GM19455 (cell line): ENCODE data around the gene VWA1.
"Not testable (repeated sequence)": the region's sequence is repeated elsewhere in the genome, so short reads cannot be mapped to it uniquely, and the experiment has no call there.

Source experiments
- ATAC-seq: cut with Tn5 transposase; IDR thresholded peaks from one replicate; pipeline ENCODE4 v1.9.1; 2021; ENCODE audit not compliant: unreplicated experiment

The VWA1 gene

DNA sequence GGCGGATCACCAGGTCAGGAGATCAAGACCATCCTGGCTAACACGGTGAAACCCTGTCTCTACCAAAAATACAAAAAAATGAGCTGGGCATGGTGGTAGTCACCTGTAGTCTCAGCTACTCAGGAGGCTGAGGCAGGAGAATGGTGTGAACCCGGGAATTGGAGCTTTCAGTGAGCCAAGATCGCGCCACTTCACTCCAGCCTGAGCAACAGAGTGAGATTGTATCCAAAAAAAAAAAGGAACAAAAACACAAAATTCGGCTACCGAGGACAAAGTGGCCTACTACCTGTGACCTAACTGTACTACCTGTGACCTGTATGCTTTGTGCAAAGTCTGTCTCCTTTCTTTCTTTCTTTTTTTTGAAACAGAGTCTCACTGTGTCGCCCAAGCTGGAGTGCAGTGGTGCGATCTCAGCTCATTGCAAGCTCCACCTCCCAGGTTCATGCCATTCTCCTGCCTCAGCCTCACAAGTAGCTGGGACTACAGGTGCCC lies 32.5 kb upstream of the VWA1 start:
- not testable (repeated sequence) for ATAC-seq

DNA sequence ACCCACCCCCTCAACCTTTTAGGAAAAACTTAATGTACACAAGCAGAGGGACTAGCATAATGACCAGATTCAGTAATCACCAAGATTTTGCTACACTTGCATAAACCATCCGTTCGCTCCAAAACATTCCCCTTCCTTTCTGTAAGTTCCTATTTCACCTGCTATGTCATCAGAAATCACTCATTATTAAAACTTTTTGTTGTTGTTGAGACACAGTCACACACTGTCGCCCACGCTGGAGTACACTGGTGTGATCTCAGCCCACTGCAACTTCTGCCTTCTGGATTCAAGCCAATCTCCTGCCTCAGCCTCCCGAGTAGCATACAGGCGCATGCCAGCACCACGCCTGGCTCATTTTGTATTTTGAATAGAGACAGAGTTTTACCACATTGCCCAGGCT lies 31.8 kb upstream of the VWA1 start:
- no peak for ATAC-seq

DNA sequence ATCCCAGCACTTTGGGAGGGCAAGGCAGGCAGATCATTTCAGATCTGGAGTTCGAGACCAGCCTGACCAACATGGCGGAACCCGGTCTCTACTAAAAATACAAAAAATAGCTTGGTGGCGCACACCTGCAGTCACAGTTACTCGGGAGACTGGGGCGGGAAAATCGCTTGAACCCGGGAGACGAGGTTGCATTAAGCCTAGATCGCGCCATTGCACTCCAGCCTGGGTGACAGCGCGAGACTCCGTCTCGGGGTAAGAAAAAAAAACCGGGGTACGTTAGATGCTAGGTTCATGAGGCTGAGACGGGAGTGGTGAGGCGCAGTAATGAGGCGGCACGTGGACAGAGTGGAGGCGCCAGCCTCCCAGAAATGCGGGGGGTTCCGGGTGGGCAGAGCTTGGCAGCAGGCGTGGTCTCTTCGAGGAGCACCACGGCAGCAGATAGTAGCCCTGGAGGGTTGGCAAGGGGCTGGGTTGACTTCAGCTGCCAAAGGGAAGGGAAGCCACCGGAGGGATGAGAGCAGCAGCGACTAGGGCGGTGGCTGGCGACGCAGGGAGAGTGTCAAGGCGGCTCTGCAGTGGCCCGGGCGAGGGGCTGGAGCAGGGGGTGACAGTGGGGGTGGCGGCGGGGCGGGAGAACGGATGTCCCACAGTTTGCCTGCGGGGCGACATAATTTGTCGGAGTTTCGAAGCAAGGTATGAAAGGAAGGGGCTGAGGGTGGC lies 29.2 kb upstream of the VWA1 start:
- ATAC-seq, result no peak

DNA sequence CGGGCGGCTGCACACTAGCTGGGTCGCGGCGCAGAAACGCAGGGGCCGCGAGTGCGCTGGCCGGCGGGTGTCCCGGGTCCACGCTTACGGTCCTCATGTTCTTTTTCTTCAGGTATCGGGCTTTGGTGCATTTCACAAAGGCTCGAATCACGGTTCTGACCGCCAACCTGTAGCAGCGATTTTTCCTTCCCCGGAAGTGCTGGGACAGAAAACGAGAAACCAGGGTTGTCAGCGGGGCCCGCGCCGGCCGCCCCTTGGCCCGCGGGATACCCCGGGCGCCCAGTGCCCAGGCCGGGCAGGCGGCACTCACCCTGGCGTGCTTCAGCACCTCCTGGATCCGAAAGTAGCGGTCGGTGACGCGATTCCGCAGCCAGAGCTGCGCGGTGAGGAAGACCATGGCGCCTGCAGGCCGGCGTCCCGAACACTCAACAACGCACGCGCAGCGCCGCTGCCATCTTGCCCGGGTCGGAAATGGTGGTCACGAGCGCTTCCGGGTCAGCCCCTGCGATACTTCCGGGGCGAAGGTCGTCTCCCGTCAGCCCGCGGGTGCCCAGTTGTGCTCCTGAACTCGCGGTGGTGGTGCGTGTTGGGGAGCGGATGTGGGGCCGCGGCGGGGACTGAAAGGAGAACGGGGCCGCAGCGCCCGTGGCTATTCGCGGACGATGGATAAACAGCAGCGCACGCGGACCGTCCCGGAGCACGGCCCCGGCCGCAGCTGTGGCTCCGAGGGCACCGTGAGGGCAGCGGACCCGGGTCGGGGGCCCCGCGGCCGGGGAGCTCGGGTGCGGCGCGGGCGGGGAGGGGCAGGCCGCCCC lies 28.5 kb upstream of the VWA1 start, which contains the start of gene MRPL20:
MRPL20 (minus strand) TSS at position 473 of the 815 bp plus-strand sequence; CDS start at position 397, 76 bp downstream.
- ATAC-seq, result peak; percentile 93

DNA sequence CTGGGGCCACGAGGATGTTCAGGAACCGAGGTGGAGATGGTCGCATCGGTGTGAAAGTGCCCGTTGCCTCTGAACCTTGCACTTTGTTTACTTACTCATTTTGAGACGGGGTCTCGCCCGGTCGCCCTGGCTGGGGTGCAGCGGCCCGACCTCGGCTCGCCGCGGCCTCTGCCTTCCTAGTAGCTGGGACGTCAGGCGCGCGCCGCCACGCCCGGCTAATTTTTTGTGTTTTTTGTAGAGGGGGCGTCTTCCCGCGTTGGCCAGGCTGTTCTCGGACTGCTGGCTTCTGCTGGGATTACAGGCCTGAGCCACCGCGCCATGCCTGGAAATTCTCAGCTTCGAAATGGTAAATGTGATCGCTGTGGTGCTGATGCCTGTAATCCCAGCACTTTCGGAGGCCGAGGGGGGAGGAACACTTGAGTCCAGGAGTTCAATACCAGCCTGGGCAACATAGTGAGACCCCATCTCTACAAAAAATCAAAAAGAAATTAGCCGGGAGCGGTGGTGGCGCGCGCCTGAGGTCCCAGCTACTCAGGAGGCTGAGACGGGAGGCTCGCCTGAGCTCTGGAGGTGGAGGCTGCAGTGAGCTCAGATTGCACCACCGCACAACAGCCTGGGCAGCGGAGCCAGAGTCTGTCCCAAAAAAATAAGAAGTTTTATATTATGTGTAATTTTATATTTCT lies 27.7 kb upstream of the VWA1 start:
- no peak for ATAC-seq

DNA sequence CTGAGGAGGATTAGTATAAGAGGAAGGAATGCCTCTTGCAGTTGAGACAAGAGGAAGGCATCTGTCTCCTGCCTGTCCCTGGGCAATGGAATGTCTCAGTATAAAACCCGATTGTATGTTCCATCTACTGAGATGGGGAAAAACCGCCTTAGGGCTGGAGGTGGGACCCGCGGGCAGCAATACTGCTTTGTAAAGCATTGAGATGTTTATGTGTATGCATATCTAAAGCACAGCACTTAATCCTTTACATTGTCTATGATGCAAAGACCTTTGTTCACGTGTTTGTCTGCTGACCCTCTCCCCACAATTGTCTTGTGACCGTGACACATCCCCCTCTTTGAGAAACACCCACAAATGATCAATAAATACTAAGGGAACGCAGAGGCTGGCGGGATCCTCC lies 25.3 kb upstream of the VWA1 start:
- ATAC-seq, result not testable (repeated sequence)

DNA sequence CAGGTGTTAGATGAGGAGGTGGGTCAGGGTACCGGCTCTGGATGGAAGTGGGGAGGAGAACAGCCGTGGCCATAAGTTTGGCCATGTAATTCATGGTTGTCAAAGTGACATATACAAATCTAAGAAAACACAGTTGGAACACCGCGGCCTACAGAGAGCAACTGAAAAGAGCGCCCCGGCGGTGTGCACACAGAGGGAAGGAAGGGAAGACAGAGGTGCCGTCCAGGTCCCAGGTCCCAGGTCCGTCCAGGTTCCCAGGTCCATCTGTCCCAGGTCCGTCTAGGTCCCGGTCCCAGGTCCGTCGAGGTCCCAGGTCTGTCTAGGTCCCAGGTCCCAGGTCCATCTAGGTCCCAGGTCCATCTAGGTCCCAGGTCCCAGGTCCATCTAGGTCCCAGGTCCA lies 23.9 kb upstream of the VWA1 start:
- ATAC-seq, result no peak

DNA sequence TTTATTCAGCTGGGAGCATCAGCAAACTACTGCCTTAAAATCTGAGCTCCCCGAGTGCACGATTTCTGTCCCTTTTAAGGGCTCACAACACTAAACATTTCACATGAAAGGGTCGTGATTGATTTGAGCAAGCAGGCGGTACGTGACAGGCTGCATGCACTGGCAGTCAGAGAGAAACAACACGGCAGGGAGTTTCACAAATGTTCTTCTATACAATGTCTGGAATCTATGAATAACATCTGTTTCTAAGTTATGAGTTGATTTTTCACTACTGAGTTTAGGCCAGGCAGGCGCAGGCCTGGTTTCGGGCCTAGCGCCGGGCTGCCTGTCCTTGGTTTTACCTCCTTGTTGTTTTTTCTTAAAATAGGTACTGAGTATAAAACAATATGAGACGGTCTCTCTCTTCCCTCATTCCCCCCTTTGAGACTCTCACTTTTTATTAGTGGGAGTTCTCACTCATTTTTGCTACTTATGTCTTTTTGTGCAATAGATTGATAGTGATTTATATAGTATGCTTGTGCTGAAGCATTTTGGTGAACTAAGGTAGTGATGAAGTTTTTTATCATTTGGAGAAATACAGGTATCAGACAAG lies 23.1 kb upstream of the VWA1 start:
- ATAC-seq, result not testable (repeated sequence)

DNA sequence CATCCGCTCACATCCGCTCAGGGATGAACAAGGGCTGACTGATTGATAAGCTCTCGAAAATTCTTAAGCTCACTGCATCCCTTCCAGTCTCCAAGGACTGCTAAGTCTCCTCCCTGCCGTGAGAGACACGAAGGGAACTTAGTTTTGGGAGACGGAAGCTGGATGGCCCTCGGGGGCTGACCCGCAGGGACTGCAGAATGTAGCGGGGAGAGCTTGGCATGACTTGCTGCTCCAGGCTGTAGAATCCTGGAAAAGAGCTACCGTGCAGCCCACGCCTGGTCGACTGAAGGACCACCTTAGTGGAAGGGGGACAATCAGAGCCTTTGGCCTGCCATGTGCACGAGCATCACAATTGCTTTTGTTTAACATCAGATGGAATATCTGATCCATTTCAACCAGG lies 19.7 kb upstream of the VWA1 start:
- ATAC-seq, result no peak

DNA sequence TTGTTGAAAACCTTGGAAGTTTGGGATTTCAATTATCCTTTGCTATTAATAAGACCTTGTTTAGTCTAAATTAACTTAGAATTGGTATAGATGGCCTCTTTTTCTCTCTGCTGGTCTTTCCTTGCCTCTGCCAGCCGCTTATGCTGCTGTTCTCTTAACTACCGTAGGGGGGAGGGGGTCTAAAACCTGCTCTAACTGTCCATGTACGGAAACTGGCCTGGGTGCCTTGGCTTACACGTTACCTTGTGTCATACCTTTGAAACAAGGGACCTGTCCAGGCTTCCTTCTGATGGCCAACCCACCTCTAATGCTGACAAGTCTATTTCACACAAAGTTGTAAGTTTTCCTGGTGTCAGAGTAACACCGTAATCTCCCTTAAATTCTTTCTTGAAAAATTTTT lies 18.1 kb upstream of the VWA1 start:
- not testable (repeated sequence) for ATAC-seq

DNA sequence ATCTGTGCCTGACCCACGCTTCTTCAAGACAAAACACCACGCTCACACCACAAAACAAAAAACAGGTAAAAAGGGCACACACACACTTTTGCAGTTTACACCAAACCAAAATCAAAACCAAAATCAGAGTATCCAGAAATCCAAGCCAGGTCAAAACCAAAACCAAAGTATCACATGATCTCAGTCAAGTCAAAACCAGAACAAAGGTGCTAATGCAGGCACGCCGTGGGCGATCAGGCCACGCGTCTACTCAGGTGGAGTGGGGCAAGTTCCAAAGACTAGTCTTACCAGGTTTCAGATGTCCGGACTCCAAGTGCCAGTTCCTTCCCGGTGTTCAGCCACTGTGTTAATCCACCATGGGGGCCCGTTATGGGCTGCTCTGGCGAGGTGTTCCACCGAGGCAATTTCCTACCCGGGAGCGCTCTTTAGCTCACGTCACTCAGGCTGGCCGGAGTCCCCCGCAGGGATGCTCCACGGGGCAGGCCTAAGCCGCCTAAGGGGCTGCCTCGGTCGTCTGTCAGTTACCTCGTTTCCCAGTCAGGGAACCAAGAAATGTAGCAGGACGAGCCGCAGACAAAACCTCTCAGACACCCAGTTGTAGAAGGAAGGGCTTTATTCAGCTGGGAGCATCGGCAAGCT lies 17.5 kb upstream of the VWA1 start:
- ATAC-seq, result not testable (repeated sequence)

DNA sequence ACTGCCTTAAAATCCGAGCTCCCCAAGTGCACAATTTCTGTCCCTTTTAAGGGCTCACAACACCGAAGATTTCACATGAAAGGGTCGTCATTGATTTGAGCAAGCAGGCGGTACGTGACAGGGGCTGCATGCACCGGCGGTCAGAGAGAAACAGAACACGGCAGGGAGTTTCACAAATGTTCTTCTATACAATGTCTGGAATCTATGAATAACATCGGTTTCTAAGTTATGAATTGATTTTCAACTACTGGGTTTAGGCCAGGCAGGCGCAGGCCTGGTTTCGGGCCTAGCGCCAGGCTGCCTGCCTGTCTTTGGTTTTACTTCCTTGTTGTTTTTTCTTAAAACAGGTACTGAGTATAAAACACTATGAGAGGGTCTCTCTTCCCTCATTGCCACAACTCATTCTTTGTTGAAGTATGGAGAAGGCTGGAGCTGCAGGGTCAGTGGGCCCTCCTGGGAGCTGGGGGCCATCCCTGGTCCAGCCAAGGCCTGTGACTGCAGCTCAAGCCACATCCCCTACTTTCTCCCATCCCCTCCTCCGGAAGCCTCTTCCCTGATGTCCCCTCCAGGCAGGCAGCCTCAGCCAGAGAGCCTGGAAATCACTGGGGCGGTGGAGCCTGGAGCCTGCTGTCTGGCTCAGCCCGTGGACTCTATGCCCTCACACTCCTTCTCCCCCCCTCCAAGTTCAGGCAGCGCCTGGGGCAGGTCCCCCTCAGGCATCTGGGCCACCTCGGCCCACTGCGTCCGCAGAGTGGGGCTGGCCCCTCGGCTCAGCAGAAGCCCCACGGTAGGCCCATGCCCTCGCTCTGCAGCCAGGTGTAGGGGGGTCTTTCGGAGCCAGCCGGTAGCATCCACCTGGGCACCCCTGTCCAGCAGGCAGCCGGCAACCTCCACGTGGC lies 16.8 kb upstream of the VWA1 start:
- no peak for ATAC-seq

DNA sequence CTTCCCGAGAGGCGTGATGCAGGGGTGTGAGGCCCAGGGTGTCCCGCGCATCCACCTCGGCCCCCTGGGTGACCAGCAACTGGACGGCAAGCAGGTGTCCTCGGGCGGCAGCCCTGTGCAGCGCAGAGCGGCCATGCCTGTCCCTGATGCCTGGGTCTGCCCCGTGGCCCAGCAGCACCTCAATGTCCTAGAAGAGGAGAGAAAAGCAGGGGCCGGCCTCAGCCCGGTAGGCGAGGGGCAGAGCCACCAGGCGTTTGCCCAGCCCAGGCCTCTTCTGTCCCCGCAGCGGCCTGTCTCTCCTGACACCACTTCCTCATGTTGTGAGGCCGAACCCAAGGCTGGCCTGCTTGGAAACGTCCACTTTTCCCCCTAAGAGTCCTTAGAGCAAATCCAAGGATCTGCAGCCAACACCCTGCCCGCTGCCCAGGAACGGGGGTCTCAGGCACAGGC lies 16.1 kb upstream of the VWA1 start:
- ATAC-seq, result no peak

DNA sequence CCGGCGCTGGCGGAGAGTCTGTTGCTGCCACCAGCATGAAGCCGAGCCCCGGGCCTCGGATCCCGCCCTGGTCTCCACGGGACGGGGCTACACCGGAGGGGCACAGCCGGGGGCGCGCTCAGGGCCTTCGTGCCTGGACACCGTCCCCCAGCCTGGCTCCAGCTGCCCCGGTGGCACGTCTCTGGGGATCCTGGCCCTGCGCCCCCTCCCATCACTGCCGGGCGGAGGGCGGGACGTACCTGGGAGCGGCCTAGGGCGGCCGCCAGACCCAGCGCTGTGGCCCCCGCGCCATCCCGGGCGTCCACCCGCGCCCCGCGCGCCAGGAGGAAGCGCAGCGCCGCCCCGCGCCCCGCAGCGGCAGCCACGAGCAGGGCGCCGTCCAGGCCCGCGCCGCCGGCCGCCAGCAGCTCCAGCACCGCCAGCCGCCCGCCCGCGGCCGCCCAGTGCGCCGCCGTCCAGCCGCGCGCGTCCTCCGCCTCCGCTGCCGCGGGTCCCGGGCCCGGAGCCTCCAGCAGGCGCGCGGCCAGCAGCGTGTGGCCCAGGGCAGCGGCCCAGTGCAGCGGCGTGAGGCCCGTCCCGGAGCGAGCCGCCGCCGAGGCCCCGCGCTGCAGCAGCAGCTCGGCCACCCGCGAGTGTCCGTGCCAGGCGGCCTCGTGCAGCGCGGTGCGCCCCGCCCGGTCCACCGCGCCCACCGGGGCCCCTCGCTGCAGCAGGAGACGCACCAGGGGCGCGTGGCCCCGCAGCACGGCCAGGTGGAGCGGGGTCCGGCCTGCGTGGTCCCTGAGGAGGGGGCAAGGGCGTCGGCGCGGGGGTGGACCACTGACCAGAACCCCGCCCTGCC lies 15.5 kb upstream of the VWA1 start:
- no peak for ATAC-seq

DNA sequence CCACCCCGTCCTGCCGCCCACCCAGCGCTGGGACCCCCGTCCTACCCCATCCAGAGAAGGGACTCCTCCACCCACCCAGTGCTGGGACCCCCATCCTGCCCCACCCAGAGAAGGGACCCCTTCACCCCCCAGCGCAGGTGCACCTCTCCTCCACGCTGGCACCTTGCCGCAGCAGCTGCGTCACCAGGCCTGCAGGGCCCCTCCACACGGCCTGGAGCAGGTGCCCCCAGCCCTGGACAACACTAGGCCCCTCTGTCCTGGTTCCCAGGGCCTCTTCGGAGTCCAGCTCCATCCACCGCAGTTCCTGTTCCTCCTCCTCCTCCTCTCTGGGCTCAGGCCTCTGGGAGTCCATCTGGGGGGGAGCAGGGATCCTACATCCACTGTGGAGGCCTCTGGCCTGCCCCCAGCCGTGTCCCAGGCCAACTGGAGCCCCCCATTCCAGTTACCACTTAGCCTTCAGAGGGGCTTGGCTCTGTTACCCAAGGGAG lies 14.8 kb upstream of the VWA1 start:
- no peak for ATAC-seq

DNA sequence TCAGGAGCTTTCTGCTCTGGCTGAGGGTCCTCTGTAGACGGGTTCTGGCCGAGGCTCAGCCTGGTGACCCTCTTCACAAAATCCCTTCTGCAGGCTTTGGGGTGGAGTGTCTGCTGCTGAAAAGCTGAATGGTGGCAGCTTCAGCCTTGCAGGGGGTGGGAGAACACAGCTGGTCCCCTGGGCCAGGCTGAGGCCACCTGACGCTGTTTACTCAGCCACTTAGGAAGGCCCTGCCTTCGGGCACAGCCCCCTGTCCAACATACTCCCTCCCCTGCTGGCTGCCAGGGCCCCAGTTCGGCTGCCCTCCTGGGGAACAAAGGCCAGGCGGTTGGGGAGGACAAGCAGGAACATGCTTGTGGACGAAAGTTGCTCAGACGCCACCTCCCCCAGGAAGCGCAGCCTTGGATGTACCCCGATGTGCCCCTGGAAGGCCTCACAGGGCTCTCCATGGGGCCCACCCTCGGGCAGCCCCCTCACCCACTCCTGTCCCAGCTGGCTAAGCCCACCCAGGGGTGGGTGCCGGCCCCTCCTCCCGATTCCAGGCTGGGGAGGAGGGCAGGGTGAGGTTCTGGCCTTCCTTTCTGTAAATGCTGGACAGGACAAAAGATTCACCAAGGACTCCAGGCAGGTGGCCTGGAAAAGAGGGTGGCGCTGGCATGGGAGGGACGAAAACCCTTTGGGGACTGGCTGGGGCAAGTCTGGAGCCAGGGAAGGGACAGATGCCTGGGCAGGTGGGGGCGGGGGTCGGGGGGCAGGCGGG lies 14.2 kb upstream of the VWA1 start, which contains the start of gene ANKRD65:
ANKRD65 (minus strand) TSS at position 130 of the 760 bp plus-strand sequence. CDS start 271 bp downstream, outside the sequence.
- no peak for ATAC-seq

DNA sequence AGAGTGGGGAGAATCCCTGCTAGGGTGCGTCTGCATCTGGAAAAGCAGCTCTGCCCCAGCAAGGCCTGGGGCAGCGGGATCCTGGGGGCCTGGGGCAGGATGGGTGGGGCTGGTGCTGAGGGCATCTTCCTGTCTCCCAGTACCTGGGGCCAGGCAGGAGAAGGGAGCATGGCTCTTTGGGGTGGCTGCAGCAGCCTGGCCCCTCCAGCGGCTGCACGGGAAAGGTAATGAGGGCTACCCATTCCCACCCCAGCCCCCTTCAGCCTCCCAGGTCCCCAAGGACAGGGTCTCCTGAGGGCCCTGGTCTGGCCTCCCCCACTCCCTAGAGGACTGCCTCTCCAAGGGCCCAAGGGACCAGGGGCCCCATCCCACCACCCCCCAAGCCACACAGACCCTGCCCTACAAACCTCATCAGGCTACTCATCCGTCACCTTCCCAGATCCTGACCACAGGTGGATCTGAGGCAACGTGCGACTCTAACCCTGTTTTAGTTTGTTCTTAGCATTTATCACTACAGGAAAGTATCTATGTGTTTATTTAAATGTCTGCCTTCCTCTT lies 13.5 kb upstream of the VWA1 start:
- ATAC-seq, result no peak
